ENCODE data around the gene MED13L. TPM values are rescaled to one million over a fixed set of nuclear protein-coding genes. Genes with fewer than 3 reads are reported as not detected.

MED13L gene
- total RNA-seq, 4 donors from 2014 or later = 158 to 247 (median 166) TPM

DNA sequence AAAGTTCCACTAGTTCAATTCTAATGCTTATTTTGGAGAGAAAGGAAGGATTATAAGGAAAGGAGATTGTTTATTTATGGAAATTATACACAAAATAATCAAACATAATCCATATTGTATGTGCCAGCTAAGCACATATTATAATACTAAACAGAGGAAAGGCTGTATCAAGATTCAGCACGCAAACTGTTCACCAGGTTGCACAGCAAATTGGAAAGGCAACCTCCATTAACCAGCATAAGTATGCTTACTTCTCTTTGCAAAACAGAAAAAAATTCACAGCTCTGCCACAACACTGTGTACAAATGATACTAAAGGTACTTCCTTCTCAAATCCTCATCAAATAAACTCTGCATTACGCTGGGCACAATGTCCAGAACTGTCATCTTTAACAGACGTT is 146.3 kb downstream of the MED13L start:
- no peak overlapping the region for H3K4me3 ChIP-seq (ENCODE audit: low read depth, poor library complexity, severe bottlenecking)
- WGBS, 2 donors = 88 to 89% methylated on average over 3 of the region's 3 CpGs
- TF ChIP-seq POLR2A (IDR thresholded peaks at IDR 0.05) = no peak
- TF ChIP-seq, protein P1, sequence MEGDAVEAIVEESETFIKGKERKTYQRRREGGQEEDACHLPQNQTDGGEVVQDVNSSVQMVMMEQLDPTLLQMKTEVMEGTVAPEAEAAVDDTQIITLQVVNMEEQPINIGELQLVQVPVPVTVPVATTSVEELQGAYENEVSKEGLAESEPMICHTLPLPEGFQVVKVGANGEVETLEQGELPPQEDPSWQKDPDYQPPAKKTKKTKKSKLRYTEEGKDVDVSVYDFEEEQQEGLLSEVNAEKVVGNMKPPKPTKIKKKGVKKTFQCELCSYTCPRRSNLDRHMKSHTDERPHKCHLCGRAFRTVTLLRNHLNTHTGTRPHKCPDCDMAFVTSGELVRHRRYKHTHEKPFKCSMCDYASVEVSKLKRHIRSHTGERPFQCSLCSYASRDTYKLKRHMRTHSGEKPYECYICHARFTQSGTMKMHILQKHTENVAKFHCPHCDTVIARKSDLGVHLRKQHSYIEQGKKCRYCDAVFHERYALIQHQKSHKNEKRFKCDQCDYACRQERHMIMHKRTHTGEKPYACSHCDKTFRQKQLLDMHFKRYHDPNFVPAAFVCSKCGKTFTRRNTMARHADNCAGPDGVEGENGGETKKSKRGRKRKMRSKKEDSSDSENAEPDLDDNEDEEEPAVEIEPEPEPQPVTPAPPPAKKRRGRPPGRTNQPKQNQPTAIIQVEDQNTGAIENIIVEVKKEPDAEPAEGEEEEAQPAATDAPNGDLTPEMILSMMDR (IDR thresholded peaks at IDR 0.05) = no peak
- intact Hi-C loops (cut with DNase I; ENCODE audit: low total_unique reads) = no loop called here
- no peak for DNase-seq (ENCODE audit: low spot score in 2 of 2)

DNA sequence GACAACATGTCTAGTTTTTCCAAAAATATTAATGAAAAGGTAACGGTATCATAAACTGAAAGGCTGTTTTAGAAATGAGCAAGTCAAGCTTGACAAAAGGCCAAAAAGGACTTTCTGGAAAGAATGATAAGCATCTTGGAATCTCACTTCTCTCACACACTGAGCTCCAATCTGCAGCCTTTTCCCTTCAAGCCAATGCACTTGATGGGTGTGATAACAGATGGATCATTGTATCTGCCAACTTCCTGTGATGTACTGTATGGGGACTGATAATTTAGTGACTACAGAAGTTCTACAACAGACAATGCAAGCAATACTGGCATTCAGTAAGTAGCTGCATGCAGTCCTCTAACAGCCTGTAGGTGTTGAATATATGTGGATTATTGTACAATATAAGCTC is 147.1 kb downstream of the MED13L start:
- no peak overlapping the region for H3K4me3 ChIP-seq (ENCODE audit: low read depth, poor library complexity, severe bottlenecking)
- intact Hi-C loops (cut with DNase I; ENCODE audit: low total_unique reads) = no loop called here
- WGBS, 2 donors = 8 to 10% methylated on average over 1 of the region's 1 CpG
- DNase-seq (ENCODE audit: low spot score in 2 of 2) = no peak
- TF ChIP-seq, protein P1 (IDR thresholded peaks at IDR 0.05) = no peak
- no peak for TF ChIP-seq POLR2A (IDR thresholded peaks at IDR 0.05)

DNA sequence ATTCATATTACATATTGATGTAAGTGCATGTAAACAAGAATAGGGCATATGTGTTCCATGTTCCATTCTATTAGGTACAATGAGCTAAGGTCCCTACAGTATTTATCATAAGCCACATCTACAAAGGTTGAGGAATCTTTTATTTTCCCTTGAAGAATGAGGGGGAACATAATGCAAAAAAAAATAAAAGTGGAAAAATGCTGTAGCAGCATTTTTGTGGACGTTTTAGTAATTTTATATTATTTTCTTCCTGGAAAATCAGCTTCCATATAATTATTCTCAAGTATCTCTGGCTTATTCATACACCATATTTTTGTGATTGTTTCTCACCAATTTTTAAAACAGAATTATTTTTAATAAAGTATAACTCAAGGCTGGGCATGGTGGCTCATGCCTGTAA is 148.7 kb downstream of the MED13L start:
- intact Hi-C loops (cut with DNase I; ENCODE audit: low total_unique reads) = no loop called here
- TF ChIP-seq, protein P1 (IDR thresholded peaks at IDR 0.05) = no peak
- TF ChIP-seq POLR2A (IDR thresholded peaks at IDR 0.05) = no peak
- DNase-seq (ENCODE audit: low spot score in 2 of 2) = no peak
- no peak overlapping the region for H3K4me3 ChIP-seq (ENCODE audit: low read depth, poor library complexity, severe bottlenecking)
- WGBS, 2 donors = 60 to 65% methylated on average over 1 of the region's 1 CpG

DNA sequence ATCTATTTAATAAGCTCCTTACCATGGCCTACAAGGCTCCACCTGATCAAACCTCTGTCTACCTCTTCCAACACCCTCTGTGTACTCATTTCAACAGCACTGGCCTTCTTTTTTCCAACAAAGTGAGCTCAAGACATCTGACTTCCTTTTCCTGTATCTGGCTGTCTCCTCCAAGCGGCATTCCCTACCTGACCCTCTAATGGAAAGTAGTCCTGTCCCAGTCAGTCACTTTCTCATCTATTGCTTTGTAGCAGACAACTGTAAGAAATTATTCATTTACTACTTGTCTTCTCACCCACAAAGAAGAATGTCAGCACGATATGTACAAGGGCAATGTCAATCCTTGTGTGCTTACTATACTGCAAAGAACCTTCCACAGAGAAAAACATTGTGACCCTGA is 149.6 kb downstream of the MED13L start:
- no peak for DNase-seq (ENCODE audit: low spot score in 2 of 2)
- 83 to 95% methylated on average over 2 of the region's 2 CpGs for WGBS, 2 donors
- TF ChIP-seq, protein P1 (IDR thresholded peaks at IDR 0.05) = no peak
- TF ChIP-seq POLR2A (IDR thresholded peaks at IDR 0.05) = no peak
- H3K4me3 ChIP-seq (ENCODE audit: low read depth, poor library complexity, severe bottlenecking) = no peak overlapping the region
- intact Hi-C loops (cut with DNase I; ENCODE audit: low total_unique reads) = no loop called here

DNA sequence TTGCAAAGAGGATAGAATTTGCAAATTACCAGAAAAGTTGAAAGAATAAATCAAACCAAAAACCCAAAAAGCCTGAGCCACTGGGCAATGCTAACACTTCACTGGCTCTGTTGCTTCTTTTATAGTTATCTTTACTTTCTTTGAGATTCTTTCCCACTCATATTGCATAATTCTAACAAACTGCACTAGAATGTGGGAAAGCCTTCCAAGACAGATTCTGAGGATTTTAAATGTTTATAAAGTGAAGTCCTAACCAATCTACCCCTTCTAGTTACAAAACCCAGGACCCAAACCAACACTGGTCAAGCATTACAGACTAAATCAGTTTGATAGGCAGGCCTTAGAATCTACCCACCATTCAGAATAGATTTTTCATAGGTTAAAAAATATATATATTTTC is 150.9 kb downstream of the MED13L start:
- TF ChIP-seq POLR2A (IDR thresholded peaks at IDR 0.05) = no peak
- TF ChIP-seq, protein P1 (IDR thresholded peaks at IDR 0.05) = no peak
- intact Hi-C loops (cut with DNase I; ENCODE audit: low total_unique reads) = no loop called here
- no peak for DNase-seq (ENCODE audit: low spot score in 2 of 2)
- no peak overlapping the region for H3K4me3 ChIP-seq (ENCODE audit: low read depth, poor library complexity, severe bottlenecking)

DNA sequence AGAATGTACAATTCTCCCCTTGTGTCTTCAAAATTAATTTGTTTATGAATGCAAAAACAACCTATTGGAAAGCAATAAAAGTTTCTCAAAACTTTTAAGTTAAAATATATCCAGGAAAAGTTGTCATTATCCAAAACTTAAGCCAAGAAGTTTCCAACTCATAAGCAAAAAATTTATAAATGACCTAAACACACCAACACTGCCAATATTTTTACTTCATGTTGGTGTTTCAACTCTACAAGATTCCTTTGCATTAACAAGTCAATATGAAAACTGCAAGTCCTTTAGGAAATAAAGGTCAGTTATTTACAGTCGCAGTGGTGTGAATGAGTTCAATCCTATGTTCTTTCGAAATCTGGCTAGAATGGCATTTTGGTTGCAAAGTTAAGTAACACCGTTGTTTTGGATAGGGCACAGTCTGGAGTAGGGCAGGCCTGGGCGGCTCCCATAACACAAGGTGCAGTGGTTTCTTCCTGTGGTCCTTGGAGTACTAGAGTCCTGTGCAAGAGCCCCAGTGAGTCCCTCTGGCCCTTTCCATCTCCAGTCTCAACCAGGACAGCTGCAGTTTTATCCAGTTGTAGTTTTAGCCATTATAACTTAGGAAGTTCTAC is 151.4 kb downstream of the MED13L start:
- DNase-seq (ENCODE audit: low spot score in 2 of 2) = no peak
- intact Hi-C loops (cut with DNase I; ENCODE audit: low total_unique reads) = no loop called here
- no peak overlapping the region for H3K4me3 ChIP-seq (ENCODE audit: low read depth, poor library complexity, severe bottlenecking)
- no peak for TF ChIP-seq POLR2A (IDR thresholded peaks at IDR 0.05)
- TF ChIP-seq, protein P1 (IDR thresholded peaks at IDR 0.05) = no peak
- 36 to 40% methylated on average over 4 of the region's 4 CpGs for WGBS, 2 donors

Data from lower leg skin (tissue), 4 donors.